ENCODE results near the gene TSTD1.
"Not testable (repeated sequence)": the region's sequence is repeated elsewhere in the genome, so short reads cannot be mapped to it uniquely, and the experiment has no call there.

DNA sequence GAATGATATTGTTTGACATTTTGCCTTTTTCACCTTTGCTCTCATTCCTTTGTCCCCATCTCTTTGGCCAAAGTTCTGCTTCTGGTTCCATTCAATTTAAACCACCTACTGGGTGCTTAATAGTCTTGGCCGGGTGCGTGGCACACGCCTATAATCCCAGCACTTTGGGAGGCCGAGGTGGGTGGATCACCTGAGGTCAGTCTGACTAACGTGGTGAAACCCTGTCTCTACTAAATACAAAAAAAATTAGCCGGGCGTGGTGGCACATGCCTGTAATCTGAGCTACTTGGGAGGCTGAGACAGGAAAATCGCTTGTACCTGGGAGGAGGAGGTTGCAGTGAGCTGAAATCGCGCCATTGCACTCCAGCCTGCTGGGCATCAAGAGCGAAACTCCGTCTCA lies 16.3 kb downstream of the TSTD1 start:
- TF ChIP-seq, protein P1, sequence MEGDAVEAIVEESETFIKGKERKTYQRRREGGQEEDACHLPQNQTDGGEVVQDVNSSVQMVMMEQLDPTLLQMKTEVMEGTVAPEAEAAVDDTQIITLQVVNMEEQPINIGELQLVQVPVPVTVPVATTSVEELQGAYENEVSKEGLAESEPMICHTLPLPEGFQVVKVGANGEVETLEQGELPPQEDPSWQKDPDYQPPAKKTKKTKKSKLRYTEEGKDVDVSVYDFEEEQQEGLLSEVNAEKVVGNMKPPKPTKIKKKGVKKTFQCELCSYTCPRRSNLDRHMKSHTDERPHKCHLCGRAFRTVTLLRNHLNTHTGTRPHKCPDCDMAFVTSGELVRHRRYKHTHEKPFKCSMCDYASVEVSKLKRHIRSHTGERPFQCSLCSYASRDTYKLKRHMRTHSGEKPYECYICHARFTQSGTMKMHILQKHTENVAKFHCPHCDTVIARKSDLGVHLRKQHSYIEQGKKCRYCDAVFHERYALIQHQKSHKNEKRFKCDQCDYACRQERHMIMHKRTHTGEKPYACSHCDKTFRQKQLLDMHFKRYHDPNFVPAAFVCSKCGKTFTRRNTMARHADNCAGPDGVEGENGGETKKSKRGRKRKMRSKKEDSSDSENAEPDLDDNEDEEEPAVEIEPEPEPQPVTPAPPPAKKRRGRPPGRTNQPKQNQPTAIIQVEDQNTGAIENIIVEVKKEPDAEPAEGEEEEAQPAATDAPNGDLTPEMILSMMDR (IDR thresholded peaks at IDR 0.05) = not testable (repeated sequence)
- not testable (repeated sequence) for TF ChIP-seq POLR2A (IDR thresholded peaks at IDR 0.05)

Data from body of pancreas (tissue), 4 donors.